Measurements from ENCODE around the gene MTA2. TPM values are rescaled to one million over a fixed set of nuclear protein-coding genes. Genes with fewer than 3 reads are reported as not detected.
"Not testable (repeated sequence)": the region's sequence is repeated elsewhere in the genome, so short reads cannot be mapped to it uniquely, and the experiment has no call there.

Gene MTA2
- total RNA-seq, 2 donors from 2014 or later = 30.0 to 40.5 TPM

GRCh38 chr11:62554387-62555167 lies 47.1 kb downstream of the MTA2 start:
- no peak for TF ChIP-seq CTCF (IDR thresholded peaks at IDR 0.05)
- peaks cover 16% of the 10 kb centered on the region for H3K36me3 ChIP-seq
- DNase-seq (ENCODE audit: low spot score) = no peak
- H3K27me3 ChIP-seq = no peaks in the 10 kb centered on the region
- H3K4me1 ChIP-seq = peaks cover 0 to 81% of the 10 kb centered on the region in 2 donors
- peak overlapping the region; percentile 90 to 95 for H3K27ac ChIP-seq
- no peaks in the 10 kb centered on the region for H3K9me3 ChIP-seq
- no peak overlapping the region for H3K4me3 ChIP-seq

- Histone ChIP-seq H3K4me1 (peaks cover 0 to 87% of the 10 kb centered on the region in 2 donors), H3K9me3 (no peaks in the 10 kb centered on the region), H3K27me3 (no peaks in the 10 kb centered on the region), H3K36me3 (peaks cover 10% of the 10 kb centered on the region), H3K27ac (peak overlapping the region; percentile 90 to 95), H3K4me3 (peak overlapping the region in 1 of 2 donors; percentile 32)
- TF ChIP-seq CTCF (IDR thresholded peaks at IDR 0.05) = no peak
- no peak for DNase-seq (ENCODE audit: low spot score)
These were observed 47.8 kb downstream of the MTA2 start for GRCh38 chr11:62553839-62554361.

DNA sequence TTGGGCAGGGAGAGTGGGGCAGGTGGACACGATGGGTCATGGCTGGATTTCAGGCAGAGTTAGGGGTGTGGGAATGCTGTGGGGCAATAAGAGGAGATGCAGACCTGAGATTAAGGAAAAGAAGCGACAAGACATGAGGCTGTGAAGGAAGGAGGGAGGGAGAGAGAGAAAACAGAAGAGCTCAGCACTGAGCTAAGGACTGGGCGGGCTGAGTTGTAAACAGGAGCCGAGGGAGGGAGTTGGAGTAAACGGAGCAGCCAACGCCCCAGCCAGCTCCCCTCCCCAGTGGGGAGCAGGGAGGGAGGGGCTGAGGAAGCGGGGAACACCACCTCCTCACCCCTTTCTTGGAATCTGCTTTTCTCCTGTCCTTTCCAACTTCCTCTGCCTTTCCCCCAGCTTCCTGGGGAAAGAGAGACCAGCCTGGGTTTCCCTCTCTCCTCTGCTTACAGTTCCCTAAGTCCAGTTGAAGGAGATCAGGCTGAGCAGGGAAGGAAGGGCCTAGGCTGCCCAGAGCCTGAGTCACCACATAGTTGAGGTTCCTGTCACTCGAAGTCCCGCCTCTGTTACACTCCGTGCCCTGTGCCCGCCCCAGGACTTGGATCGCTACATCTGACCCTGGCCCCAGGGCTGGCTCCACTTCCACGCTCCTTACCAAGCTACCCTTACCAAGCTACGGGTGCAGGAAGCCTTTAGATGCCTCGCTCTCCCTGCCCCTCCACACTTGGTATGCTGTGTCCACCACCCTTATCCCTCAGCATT lies 48.4 kb downstream of the MTA2 start:
- DNase-seq (ENCODE audit: low spot score) = peak; percentile 94
- Histone ChIP-seq H3K9me3 (no peaks in the 10 kb centered on the region), H3K27ac (peak overlapping the region; percentile 90 to 95), H3K36me3 (peaks cover 3% of the 10 kb centered on the region), H3K27me3 (no peaks in the 10 kb centered on the region), H3K4me3 (peak overlapping the region; percentile 7 to 32), H3K4me1 (peaks cover 0 to 93% of the 10 kb centered on the region in 2 donors)
- no peak for TF ChIP-seq CTCF (IDR thresholded peaks at IDR 0.05)

- Histone ChIP-seq H3K27me3 (no peaks in the 10 kb centered on the region), H3K36me3 (no peaks in the 10 kb centered on the region), H3K4me3 (peak overlapping the region; percentile 7 to 32), H3K4me1 (peaks cover 0 to 98% of the 10 kb centered on the region in 2 donors), H3K27ac (peak overlapping the region; percentile 90 to 95), H3K9me3 (no peaks in the 10 kb centered on the region)
- DNase-seq (ENCODE audit: low spot score) = no peak
- TF ChIP-seq CTCF (IDR thresholded peaks at IDR 0.05) = no peak
These were observed 49.1 kb downstream of the MTA2 start for GRCh38 chr11:62552485-62553079.

DNA sequence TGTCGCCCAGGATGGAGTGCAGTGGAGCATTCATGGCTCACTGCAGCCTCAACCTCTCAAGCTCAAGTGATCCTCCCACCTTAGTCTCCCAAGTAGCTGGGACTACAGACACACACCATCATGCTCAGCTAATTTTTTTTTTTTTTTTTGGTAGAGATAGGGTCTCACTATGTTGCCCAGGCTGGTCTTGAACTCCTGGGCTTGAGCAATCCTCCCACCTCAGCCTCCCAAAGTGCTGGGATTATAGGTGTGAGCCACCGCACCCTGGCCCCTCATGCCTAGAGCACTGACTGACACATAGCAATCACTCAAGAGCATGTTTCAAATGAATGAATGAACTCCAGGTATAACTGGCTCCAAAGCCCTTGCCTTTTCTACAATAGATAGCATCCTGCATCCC lies 51.2 kb downstream of the MTA2 start:
- H3K27ac ChIP-seq; H3K27me3 ChIP-seq; H3K9me3 ChIP-seq; H3K4me3 ChIP-seq; DNase-seq (ENCODE audit: low spot score); H3K36me3 ChIP-seq: not testable (repeated sequence)
- peaks cover 0 to 85% of the 10 kb centered on the region in 2 donors for H3K4me1 ChIP-seq

Data from right atrium auricular region (tissue), 2 donors.